IPS DF 19.7 (cell line): ENCODE data around the gene CCL7.

Source experiments
- DNase-seq: peaks from one replicate; pipeline ENCODE4 v3.0.0-alpha.2; 2013; ENCODE audit warnings: low read depth, low spot score

Gene CCL7

DNA sequence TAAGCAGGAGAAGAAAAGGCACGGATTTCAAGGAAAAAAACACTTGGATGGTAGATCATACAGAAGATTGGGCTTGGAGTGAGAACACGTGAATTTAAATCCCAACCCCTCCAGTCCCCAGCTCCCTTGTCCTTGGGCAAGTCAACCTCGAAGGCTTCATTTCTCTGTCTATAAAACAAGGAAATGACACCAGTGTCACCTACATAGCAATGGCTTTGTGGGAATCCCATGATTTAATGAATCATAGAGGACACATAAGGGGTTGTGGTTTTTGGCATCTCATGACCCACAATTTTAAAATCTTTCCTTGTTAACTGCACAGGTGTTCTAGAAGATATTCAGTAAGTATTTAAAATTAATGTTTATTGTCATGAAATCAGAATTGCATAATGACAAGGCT lies 23.1 kb upstream of the CCL7 start:
- no peak for DNase-seq

DNA sequence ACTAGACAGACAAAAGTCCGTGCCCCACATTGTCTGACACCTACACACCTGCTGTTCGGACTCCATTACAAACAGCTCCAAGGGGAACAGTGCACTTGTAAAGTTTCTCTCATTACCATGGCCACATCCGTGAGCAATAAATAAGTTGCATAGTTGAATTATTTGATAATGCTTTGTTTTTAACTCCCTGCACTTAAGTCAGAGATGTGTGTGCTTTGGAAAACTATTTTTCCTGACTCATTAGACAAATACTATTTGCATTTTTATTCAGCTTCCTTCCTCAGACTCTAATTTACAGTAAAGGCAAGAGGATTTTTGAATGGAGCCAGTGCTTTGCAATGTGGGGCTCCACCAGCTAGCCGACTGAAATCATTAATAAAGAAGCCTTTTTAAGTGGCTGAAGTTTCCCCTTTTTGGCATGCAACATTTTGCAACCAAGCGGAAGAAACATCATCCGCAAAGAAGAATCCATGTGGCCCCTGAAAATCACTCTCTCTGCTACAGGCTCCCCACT lies 21.5 kb upstream of the CCL7 start:
- no peak for DNase-seq

DNA sequence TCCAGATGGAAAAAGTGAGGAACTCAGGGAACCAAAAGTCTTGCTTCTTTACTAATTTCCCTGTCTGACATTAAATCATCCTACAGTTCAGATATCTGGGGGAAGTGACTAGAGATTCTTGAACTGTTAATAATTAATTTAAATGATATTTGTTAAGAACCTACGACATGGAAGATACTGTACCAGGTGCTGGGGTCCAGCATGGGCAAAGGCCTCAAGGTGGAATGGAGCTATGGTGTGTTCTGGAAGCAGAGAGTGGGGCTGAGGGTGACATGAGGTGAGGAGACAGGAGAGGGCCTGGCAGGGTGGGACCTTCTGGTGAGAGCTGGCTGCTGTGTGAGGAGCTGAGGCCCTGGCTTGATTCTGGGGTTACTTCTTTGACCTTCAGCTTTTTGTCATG lies 21.0 kb upstream of the CCL7 start:
- DNase-seq: no peak

GRCh38 chr17:34249478-34249877 lies 20.5 kb upstream of the CCL7 start:
- DNase-seq: no peak

DNA sequence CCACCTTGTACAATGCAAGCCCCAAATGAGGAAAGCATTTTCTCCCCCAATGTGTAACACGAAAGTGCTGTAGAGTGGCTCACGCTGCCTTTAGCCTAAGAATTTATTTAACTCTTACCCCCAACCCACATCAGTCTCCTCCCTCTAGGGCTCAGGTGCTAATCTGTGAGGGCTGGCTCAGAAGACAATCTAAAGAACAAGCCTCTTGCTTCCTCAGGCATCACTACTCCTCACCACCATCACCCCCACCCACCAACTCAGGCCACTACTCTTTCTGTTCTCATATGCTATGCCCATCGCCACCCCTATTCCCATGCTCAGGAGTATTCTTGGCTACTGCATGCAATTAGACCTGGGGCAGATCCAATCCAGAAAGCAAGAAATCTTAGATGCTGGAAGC lies 18.8 kb upstream of the CCL7 start:
- no peak for DNase-seq

- DNase-seq: no peak
Measured at GRCh38 chr17:34252095-34252443, 18.0 kb upstream of the CCL7 start.

GRCh38 chr17:34252444-34253138 lies 17.4 kb upstream of the CCL7 start:
- no peak for DNase-seq

DNA sequence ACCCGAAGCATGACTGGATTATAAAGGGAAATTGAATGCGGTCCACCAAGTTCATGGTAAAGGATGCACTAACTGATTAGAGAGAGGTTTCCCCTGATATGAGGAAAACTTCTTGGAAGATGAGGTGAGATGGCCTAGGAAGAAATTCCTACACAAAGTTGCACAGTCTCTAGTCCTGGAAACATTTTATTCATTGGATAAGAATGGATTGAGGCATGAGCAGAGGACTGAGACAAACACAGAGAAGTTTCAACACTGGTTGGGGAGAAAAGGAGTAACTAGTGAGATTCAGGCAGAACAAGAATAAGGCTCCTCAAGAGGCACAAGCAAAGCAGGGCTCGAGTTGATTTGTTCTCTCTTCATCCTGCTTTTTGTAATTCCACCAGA lies 16.9 kb upstream of the CCL7 start:
- no peak for DNase-seq

GRCh38 chr17:34254146-34254545 lies 15.9 kb upstream of the CCL7 start:
- no peak for DNase-seq

GRCh38 chr17:34254651-34255380 lies 15.2 kb upstream of the CCL7 start, which contains the start of gene CCL2:
TSS of gene CCL2 (plus strand) at chr17:34255285. CDS start at chr17:34255350, 65 bp downstream.
- DNase-seq: peak; percentile 82

DNA sequence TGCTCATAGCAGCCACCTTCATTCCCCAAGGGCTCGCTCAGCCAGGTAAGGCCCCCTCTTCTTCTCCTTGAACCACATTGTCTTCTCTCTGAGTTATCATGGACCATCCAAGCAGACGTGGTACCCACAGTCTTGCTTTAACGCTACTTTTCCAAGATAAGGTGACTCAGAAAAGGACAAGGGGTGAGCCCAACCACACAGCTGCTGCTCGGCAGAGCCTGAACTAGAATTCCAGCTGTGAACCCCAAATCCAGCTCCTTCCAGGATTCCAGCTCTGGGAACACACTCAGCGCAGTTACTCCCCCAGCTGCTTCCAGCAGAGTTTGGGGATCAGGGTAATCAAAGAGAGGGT lies 14.7 kb upstream of the CCL7 start:
- DNase-seq: no peak

DNA sequence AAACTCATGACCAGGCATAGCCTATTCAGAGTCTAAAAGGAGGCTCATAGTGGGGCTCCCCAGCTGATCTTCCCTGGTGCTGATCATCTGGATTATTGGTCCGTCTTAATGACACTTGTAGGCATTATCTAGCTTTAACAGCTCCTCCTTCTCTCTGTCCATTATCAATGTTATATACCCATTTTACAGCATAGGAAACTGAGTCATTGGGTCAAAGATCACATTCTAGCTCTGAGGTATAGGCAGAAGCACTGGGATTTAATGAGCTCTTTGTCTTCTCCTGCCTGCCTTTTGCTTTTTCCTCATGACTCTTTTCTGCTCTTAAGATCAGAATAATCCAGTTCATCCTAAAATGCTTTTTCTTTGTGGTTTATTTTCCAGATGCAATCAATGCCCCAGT lies 14.2 kb upstream of the CCL7 start:
- no peak for DNase-seq

DNA sequence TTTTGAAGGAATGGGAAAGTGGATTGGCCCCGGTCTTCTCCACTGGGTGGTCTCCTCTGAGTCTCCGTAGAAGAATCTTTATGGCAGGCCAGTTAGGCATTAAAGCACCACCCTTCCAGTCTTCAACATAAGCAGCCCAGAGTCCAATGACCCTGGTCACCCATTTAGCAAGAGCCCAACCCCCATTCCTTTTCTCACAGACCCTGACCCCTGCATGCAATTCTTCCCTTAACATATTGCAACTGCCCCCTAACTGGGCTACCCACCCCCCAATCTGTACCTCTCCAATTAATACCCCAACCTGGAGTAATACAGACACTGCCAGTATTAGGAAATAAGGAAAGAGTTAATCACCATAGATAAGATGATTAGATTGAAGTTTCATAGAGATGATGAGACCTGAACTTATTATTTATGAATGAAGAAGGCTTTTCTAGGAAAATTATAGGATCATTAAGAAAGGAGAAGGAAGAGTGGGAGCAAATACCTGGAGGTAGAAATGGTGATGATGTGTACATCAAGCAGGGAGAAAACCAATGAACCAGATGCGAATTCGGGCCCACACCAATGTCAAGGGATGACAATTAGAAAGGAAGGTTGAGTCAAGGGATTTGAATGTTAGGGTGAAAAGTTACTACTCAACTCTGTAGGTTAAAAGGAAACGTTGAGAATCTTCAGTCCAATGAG lies 12.6 kb upstream of the CCL7 start:
- DNase-seq: no peak

- no peak for DNase-seq
Measured at GRCh38 chr17:34257986-34258326, 12.1 kb upstream of the CCL7 start.

DNA sequence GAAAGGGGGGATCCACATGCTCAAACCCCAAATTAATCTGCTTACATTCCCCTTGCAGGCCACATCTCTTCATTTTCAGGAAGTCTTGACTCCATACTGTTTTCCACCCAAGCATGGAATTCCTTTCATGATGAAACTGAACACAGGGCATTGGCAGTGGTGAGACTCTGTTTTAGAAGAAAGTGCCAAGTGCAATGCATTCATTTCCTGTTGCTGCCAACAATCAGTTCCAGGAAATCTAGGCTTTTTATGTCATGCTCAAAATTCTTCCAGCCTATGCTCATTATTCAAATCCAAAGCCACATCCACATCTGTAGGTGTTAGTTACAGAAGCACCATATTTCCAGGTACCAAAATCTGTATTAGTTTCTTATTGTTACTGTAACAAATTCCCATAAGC lies 10.9 kb upstream of the CCL7 start:
- DNase-seq: no peak

- DNase-seq: no peak
Measured at GRCh38 chr17:34260861-34261260, 9.2 kb upstream of the CCL7 start.

DNA sequence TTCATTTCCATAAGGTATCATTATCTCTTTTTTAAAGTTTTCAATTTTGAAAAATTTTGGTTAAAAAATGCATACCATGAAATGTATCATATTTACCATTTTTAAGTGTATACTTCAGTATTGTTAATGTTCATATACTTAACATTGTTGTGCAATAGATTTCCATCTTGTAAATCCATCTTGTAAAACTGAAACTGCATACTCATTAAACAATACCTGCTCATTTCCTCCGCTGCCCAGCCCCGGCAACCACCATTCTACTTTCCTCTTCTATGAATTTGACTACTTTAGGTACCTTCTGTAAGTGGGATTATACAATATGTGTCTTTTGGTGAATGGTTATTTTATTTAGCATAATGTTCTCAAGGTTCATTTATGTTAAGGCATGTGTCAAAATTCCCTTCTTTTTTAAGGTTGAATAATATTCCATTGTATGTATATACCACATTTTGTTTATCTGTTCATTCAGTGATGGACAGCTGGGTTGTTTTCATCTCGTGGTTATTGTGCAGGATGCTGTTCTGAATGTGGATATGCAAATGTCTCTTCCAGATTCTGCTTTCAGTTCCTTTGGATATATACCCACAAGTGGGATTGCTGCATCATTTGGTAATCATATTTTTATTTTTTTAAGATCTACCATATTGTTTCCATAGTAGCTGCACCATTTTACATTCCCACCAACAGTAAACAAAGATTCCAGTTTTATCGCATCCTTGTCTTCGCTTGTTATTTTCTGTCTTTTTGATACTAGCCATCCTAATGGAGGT lies 8.3 kb upstream of the CCL7 start:
- DNase-seq: no peak

DNA sequence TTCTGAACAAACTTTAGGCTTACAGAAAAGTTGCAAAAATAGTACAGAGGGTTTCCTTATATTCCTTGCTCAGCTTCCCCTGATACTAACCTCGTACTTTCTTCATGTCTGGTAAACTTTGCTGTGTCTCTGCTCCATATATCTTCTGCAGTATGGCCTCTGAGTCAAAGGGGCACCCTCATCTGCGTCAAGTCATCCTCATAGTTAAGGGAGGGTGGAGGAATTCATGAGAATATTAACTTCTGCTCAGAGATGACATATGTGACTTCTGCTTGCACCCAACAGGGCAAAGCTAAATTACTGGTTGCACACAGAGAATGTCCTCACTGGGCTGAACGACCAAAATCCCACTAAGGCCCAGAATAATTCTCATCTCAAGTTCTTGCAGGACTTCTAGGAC lies 4.3 kb upstream of the CCL7 start:
- DNase-seq: no peak

DNA sequence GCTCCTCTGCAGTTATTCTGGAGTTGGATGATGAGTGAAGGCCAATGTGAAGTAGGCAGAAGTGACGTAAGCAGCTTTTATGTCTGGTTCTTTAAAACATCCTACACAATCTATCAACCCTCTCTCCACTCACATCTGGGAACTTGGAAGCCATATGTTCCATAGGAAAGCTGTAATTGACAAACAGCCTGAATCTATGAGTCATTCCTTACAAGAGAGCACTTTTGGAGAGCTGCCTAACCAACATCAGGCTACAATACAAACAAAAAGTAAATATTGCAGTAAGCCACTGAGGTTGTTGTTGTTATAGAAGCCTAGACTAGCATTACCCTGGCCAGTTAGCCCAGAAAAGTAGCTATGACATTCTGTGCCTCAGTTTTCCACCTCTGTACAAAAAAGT lies 5.9 kb downstream of the CCL7 start:
- no peak for DNase-seq

- DNase-seq: no peak
Measured at GRCh38 chr17:34276826-34277225, 6.8 kb downstream of the CCL7 start.

DNA sequence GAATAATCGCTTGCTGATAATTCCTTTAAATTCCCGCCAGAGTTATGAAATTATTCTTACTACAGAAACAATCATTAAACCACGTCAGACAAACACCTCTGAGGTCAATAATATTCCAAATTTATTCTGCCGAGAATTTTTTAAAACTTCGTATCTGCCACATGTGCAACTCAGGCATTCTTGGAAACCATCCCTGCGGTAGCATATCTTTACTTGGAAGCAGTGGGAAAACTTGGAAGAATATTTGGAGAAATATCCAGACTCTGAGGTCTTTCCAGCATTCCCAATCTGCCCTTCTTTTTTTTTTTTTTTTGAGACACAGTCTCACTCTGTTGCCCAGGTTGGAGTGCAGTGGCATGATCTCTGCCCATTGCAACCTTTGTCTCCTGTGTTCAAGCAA lies 13.6 kb downstream of the CCL7 start:
- DNase-seq: no peak

DNA sequence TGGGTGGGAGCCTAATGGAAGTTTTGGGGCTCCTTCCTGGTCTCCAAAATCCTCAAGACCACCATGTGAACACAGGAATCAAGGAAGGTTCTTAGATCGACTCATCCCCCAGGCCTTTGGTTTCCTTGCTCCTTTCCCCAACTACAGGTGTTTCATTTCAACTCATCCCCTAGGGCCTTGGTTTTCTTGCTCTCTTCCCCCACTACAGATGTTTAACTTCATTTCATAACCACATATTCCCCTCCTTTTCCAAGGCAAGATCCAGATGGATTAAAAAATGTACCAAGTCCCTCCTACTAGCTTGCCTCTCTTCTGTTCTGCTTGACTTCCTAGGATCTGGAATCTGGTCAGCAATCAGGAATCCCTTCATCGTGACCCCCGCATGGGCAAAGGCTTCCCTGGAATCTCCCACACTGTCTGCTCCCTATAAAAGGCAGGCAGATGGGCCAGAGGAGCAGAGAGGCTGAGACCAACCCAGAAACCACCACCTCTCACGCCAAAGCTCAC lies 15.3 kb downstream of the CCL7 start, which contains the start of gene CCL11:
Gene CCL11 (plus strand): TSS at position 457 of the 507 bp plus-strand sequence. CDS start 67 bp downstream, outside the sequence.
- no peak for DNase-seq
